SK-N-SH (cell line): Measurements from ENCODE around the gene UNC93A. TPM values are rescaled to one million over a fixed set of nuclear protein-coding genes. Genes with fewer than 3 reads are reported as not detected.

Experiments
- CTCF ChIA-PET: fragments of 300-600, 350-600 bp; formaldehyde crosslinking; extraction: SDS; loops from one replicate; lab custom pipeline; 2021; lab: Yijun Ruan, JAX
- POLR2A ChIA-PET: fragments of 350-600 bp; sonication (Branson Sonifier 250); formaldehyde crosslinking; extraction: SDS; loops from one replicate; lab custom pipeline; 2020; ENCODE audit warnings: antibody characterized with exemption, inconsistent platforms; lab: Yijun Ruan, JAX
- DNase-seq: peaks from one replicate; pipeline ENCODE4 v3.0.0; 2012
- H2AFZ ChIP-seq: fragments of 200-600 bp; sonication (generic); 2 replicates; pipeline ENCODE4 v1.8.1; 2016; ENCODE audit warnings: antibody characterized with exemption, mild to moderate bottlenecking, low read depth
- H3F3A ChIP-seq: fragments of 200-600 bp; sonication (generic); replicated peaks from 2 replicates; pipeline ENCODE3; 2016; ENCODE audit warnings: antibody characterized with exemption, mild to moderate bottlenecking; ENCODE audit not compliant: insufficient read depth
- H3K27ac ChIP-seq, 2 experiments: fragments of 200-500 bp in 1 of 2; fragments of 200-600 bp in 1 of 2; sonication (Bioruptor generic) in 1 of 2; sonication (generic), shearing (Covaris generic) in 1 of 2; 2 replicates each; pipeline versions ENCODE4 v1.5.1 to v1.6.1; 2014 to 2016; ENCODE audit warnings: low read depth in 2 of 2, inconsistent platforms in 1 of 2, low read length in 1 of 2, mild to moderate bottlenecking in 1 of 2, mixed read lengths in 1 of 2
- H3K27me3 ChIP-seq: fragments of 200-600 bp; sonication (generic), shearing (Covaris generic); 2 replicates; pipeline ENCODE4 v1.6.1; 2016; ENCODE audit warnings: mixed run types; ENCODE audit not compliant: insufficient read depth
- H3K36me3 ChIP-seq, 2 experiments: fragments of 200-500 bp in 1 of 2; fragments of 200-600 bp in 1 of 2; sonication (Bioruptor generic) in 1 of 2; sonication (generic) in 1 of 2; replicated peaks in 1 of 2; 2 replicates each; pipeline versions ENCODE3 to v1.5.1; 2014 to 2016; ENCODE audit warnings: low read length in 1 of 2, mild to moderate bottlenecking in 1 of 2; ENCODE audit not compliant: insufficient read depth in 2 of 2, control insufficient read depth in 1 of 2
- H3K4me1 ChIP-seq, 2 experiments: fragments of 200-500 bp in 1 of 2; fragments of 200-600 bp in 1 of 2; sonication (Bioruptor generic) in 1 of 2; sonication (generic), shearing (Covaris generic) in 1 of 2; 2 replicates each; pipeline versions ENCODE4 v1.5.1 to v1.6.1; 2014 to 2016; ENCODE audit warnings: low read depth in 1 of 2, low read length in 1 of 2, mixed run types in 1 of 2; ENCODE audit not compliant: insufficient read depth in 2 of 2, control insufficient read depth in 1 of 2
- H3K4me2 ChIP-seq: fragments of 200-600 bp; sonication (generic), shearing (Covaris generic); 2 replicates; pipeline ENCODE4 v1.6.1; 2017; ENCODE audit warnings: mixed run types
- H3K4me3 ChIP-seq, 2 experiments: fragments of 200-500 bp in 1 of 2; fragments of 200-600 bp in 1 of 2; sonication (Bioruptor generic) in 1 of 2; sonication (generic), shearing (Covaris generic) in 1 of 2; 2 replicates each; pipeline versions ENCODE4 v1.5.1 to v1.8.1; 2014 to 2016; ENCODE audit warnings: low read depth in 2 of 2, inconsistent platforms in 1 of 2, low read length in 1 of 2, mild to moderate bottlenecking in 1 of 2, mixed read lengths in 1 of 2, moderate library complexity in 1 of 2
- H3K79me2 ChIP-seq: fragments of 200-600 bp; sonication (generic); 2 replicates; pipeline ENCODE4 v1.8.1; 2017; ENCODE audit warnings: mild to moderate bottlenecking; ENCODE audit not compliant: insufficient read depth
- H3K9ac ChIP-seq: fragments of 200-600 bp; sonication (generic); 2 replicates; pipeline ENCODE4 v1.6.1; 2017; ENCODE audit warnings: mixed run types
- H3K9me2 ChIP-seq: fragments of 200-600 bp; sonication (generic); 2 replicates; pipeline ENCODE4 v1.6.1; 2017; ENCODE audit warnings: mixed run types
- H3K9me3 ChIP-seq: fragments of 200-600 bp; sonication (generic); 2 replicates; pipeline ENCODE4 v1.6.1; 2017; ENCODE audit warnings: mixed run types, mild to moderate bottlenecking, moderate library complexity
- H4K20me1 ChIP-seq: fragments of 200-600 bp; sonication (generic); 2 replicates; pipeline ENCODE4 v1.6.1; 2017; ENCODE audit warnings: mild to moderate bottlenecking, mixed run types; ENCODE audit not compliant: insufficient read depth
- EP300 ChIP-seq, 2 experiments: IDR thresholded peaks; 2 replicates each; pipeline versions ENCODE4 v1.4.0 to v1.6.1; 2012; ENCODE audit warnings: borderline replicate concordance in 1 of 2, low read depth in 1 of 2, low read length in 1 of 2
- EZH2phosphoT487 ChIP-seq: fragments of 200-600 bp; sonication (generic); IDR thresholded peaks from 2 replicates; pipeline ENCODE4 v1.6.1; 2017; ENCODE audit warnings: low read depth, mixed run types, mild to moderate bottlenecking, antibody characterized with exemption, moderate library complexity, borderline replicate concordance
- FOXJ3 ChIP-seq: sonication (generic); formaldehyde crosslinking; IDR thresholded peaks from 2 replicates; pipeline ENCODE4 v1.5.1; 2020; ENCODE audit warnings: mild to moderate bottlenecking, missing genetic modification reagents
- GABPA ChIP-seq: IDR thresholded peaks from 2 replicates; pipeline ENCODE4 v1.4.0; 2012; ENCODE audit warnings: low read depth, mild to moderate bottlenecking
- GATA2 ChIP-seq: sonication (generic); formaldehyde crosslinking; IDR thresholded peaks from 2 replicates; pipeline ENCODE4 v1.5.0; 2020; ENCODE audit warnings: mild to moderate bottlenecking, missing genetic modification reagents
- JUND ChIP-seq: IDR thresholded peaks from 2 replicates; pipeline ENCODE4 v1.4.0; 2012
- MEF2A ChIP-seq: IDR thresholded peaks from 2 replicates; pipeline ENCODE4 v1.4.0; 2012; ENCODE audit warnings: low read depth, borderline replicate concordance
- PBX3 ChIP-seq: IDR thresholded peaks from 2 replicates; pipeline ENCODE4; 2012
- POLR2AphosphoS5 ChIP-seq: IDR thresholded peaks from 2 replicates; pipeline ENCODE4 v1.6.1; 2012; ENCODE audit warnings: low read depth, low read length
- RFX5 ChIP-seq: IDR thresholded peaks from 2 replicates; pipeline ENCODE4 v1.6.1; 2012; ENCODE audit warnings: mild to moderate bottlenecking, improper control_type of control experiment, low read length
- SMC3 ChIP-seq: IDR thresholded peaks from 2 replicates; pipeline ENCODE4 v1.6.1; 2012; ENCODE audit warnings: low read depth, low read length, improper control_type of control experiment
- TAF1 ChIP-seq: IDR thresholded peaks from 2 replicates; pipeline ENCODE4 v1.6.1; 2012; ENCODE audit warnings: low read depth, mild to moderate bottlenecking, low read length, moderate library complexity, borderline replicate concordance
- TCF12 ChIP-seq: IDR thresholded peaks from 2 replicates; pipeline ENCODE4 v1.4.0; 2012
- USF2 ChIP-seq: fragments of 150-350 bp; IDR thresholded peaks from 2 replicates; pipeline ENCODE4 v1.6.1; 2017; ENCODE audit warnings: antibody characterized with exemption, low read length, low read depth, borderline replicate concordance
- ZBTB33 ChIP-seq: IDR thresholded peaks from 2 replicates; pipeline ENCODE4 v1.4.0; 2012; ENCODE audit warnings: low read depth, borderline replicate concordance
- WGBS: methylation state at CpG from one replicate; pipeline ENCODE4 v1.1.6; 2017; ENCODE audit warnings: low lambda C conversion rate; 5-methylcytosine and 5-hydroxymethylcytosine counted together
- polyA plus RNA-seq, 3 experiments: library from polyadenylated mRNA; depleted of rRNA; stranded (reverse); fragments of >200 nt; gene quantifications; 2 replicates each; pipeline ENCODE4 v1.2.3, GENCODE V29; 2012
- TF ChIP-seq, protein P1 (sequence below): IDR thresholded peaks from 2 replicates; pipeline ENCODE4 v1.4.0; 2012; ENCODE audit warnings: low read depth, borderline replicate concordance

The UNC93A gene
- polyA plus RNA-seq, 1 of the 3 experiments (the other 2 are of a cell fraction): not detected

- ChIA-PET POLR2A (no interaction called here), CTCF (no interaction called here)
- 64% methylated on average over 5 of the region's 5 CpGs for WGBS
- no peaks in the 10 kb centered on the region for H3K36me3 ChIP-seq
- no peaks in the 10 kb centered on the region for H3K9me3 ChIP-seq
- DNase-seq: no peak
- no peak overlapping the region for H2AFZ ChIP-seq
- TF ChIP-seq EP300 (IDR thresholded peaks at IDR 0.05; ENCODE audit: borderline replicate concordance in 1 of 2, low read depth in 1 of 2, low read length in 1 of 2) (no peak), USF2 (no peak), JUND (no peak), TAF1 (no peak), MEF2A (no peak), RFX5 (no peak), GATA2 (CRISPR knock-in tag) (no peak), TCF12 (no peak), ZBTB33 (no peak), POLR2AphosphoS5 (no peak), EZH2phosphoT487 (no peak), GABPA (no peak), FOXJ3 (no peak), SMC3 (no peak), PBX3 (no peak)
- TF ChIP-seq, protein P1, sequence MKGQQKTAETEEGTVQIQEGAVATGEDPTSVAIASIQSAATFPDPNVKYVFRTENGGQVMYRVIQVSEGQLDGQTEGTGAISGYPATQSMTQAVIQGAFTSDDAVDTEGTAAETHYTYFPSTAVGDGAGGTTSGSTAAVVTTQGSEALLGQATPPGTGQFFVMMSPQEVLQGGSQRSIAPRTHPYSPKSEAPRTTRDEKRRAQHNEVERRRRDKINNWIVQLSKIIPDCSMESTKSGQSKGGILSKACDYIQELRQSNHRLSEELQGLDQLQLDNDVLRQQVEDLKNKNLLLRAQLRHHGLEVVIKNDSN: no peak
- no peak overlapping the region for H3K4me3 ChIP-seq
- H3K9ac ChIP-seq: no peak overlapping the region
- no peaks in the 10 kb centered on the region for H3K9me2 ChIP-seq
- H3K27ac ChIP-seq: no peak overlapping the region
- no peaks in the 10 kb centered on the region for H3K27me3 ChIP-seq
- H4K20me1 ChIP-seq: no peaks in the 10 kb centered on the region
- H3K4me1 ChIP-seq: no peaks in the 10 kb centered on the region
- H3K79me2 ChIP-seq: no peaks in the 10 kb centered on the region
- H3K4me2 ChIP-seq: no peak overlapping the region
- no peaks in the 10 kb centered on the region for H3F3A ChIP-seq
These were observed 5.2 kb downstream of the UNC93A start for GRCh38 chr6:167296293-167296690.
